Activated CD8-positive, alpha-beta memory T cell treated with anti-CD3 and anti-CD28 coated beads, Interleukin-2, amount 50 U/mL, for 24 hours (primary cell): ENCODE data around the gene OCRL.
"Not testable (repeated sequence)": the region's sequence is repeated elsewhere in the genome, so short reads cannot be mapped to it uniquely, and the experiment has no call there.

Source experiments
- DNase-seq: peaks from one replicate; pipeline ENCODE4 v3.0.0-alpha.2; 2020; ENCODE audit errors: extremely low read depth

OCRL gene

GRCh38 chrX:129534816-129535578 is 5.1 kb upstream of the OCRL start:
- no peak for DNase-seq

- no peak for DNase-seq
Measured at GRCh38 chrX:129540722-129541184, 694 bp downstream of the OCRL start.

- DNase-seq = no peak
Measured at GRCh38 chrX:129544780-129545179, 4.7 kb downstream of the OCRL start.

DNA sequence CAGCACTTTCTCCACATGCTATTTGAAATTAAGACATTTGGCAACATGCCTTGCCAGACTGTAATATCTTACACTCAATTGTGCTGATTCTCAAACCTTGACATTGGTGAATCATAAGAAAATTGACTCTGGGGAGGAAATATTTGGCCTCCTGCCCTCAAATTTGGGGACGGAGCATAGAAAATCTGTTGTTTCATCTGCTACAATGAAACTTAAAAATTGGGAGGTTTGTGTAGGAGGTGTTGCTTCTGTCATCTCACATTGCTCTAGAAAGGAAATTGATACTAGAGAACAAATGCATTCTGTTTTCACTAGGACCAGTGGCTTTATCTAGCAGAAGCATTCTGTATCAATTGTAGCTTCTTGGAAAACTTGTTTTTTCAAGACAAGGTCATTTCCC is 5.3 kb downstream of the OCRL start:
- DNase-seq = no peak

GRCh38 chrX:129549124-129549523 is 9.1 kb downstream of the OCRL start:
- DNase-seq = no peak

GRCh38 chrX:129553619-129554288 is 13.7 kb downstream of the OCRL start:
- DNase-seq = no peak

- DNase-seq = not testable (repeated sequence)
Measured at GRCh38 chrX:129554816-129555215, 14.8 kb downstream of the OCRL start.

- DNase-seq = no peak
Measured at GRCh38 chrX:129556806-129557315, 16.8 kb downstream of the OCRL start.

GRCh38 chrX:129557844-129558480 is 17.9 kb downstream of the OCRL start:
- DNase-seq = no peak

DNA sequence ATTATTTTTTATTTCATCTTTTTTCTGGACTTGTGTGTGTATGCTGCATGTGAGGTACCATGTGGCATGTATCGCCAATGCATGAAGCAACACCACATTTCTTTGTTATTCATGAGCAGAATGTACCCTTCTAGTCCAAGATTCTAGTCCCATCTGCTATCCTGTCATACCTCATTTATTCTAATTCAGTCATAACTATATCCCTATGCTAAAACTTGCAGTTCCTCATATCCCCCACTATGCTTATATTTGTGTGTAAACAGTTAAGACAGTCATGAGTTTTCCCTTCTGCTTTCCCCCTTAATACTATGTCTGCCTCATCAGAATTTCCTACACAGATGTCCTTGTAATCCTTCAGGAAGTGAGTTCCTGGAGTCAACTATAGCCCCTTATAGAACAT is 19.7 kb downstream of the OCRL start:
- DNase-seq = no peak

DNA sequence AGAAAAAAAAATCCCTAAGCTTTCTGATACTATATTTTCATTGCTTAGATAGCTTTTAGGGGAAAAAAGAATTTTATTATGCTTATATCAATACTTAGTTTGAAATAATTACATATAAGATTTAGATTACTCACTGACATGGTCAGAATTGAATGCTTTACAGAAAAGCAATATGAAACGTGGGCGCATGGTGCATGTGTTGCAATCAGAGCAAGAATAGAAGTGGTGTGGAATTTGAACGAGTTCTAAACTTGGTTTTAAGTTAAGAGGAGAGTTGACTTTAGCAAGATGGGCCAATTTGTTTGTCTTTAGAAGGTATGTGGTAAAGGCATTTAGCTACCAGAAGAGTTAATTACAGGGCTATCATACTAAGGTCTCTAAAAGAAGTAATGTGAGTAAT is 21.4 kb downstream of the OCRL start:
- DNase-seq = no peak

GRCh38 chrX:129564345-129564744 is 24.3 kb downstream of the OCRL start:
- DNase-seq = not testable (repeated sequence)

DNA sequence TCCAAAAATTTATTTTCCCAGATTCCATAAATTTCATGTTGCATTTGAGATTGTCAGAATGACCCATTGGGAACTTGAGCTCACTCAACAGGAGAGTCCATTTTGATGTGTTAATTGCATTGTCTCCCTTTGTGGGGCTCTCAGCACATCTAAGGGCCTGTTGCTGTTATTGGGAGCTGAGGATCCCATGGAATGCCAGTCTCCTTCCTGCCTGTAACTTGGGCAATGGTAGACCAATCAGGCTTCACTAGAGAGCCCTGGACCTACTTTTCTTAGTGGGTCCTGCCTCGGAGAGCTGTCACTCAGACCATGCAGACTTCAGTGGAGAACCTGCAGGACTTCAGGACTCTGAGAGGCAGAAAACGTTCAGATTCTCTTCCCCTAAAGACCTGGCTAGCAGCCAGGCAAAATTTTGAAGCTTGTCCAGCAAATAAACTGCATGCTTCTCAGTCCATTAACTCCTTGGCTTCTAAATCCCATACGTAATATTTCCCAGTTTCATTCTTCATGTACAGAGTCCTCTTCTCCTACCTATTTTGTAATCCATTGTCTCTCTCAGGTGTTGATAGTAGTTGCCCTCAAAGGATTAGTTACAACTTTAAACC is 25.1 kb downstream of the OCRL start:
- DNase-seq = no peak

DNA sequence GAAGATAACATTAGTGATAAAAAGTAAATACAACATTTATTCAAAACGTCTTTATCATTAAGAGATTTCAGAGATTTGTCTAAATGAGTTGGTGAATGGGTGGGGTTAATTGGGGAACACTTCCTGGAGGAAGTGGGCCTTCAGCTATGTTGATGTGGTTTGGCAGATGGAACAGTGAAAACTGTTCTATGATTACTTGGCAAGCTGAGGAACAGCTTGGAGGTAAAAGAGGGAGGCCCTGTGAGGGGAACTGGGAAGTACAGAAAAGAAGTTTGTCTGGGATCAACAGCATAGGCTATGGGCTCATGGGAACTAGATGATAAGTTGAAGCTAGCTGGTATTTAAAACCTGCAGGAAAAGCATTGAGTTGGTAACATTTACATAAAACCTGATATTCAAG is 26.0 kb downstream of the OCRL start:
- DNase-seq = no peak

DNA sequence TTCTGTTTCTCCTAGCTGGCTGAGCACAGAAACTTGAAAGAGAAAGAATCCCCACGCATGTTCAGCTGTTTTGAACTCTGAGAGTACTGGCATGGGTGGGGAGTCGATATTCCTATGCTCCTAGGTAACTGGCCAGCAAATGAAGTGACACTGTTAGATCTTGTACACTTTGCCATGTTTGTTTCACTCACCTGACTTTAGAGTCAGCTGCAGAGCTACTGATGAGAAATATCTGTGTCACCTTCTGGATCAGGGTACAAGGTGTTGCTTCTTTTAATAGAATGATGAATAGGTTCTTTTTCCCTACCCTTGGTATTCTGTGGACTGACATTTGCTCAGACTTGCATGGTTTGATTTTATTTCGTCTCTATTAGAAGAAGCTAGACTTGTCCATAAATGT is 28.3 kb downstream of the OCRL start:
- DNase-seq = no peak

GRCh38 chrX:129572422-129572821 is 32.4 kb downstream of the OCRL start:
- DNase-seq = no peak

DNA sequence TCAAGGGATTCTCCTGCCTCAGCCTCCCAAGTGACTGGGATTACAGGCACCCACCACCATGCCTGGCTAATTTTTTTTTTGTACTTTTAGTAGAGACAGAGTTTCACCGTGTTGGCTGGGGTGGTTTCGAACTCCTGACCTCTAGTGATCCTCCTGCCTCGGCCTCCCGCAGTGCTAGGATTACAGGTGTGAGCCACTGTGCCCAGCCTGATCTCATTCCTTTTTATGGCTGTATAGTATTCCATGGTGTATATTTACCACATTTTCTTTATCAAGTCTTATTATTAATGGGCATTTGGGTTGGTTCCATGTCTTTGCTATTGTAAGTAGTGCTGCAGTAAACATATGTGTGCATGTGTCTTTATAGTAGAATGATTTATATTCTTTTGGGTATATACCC is 33.6 kb downstream of the OCRL start:
- not testable (repeated sequence) for DNase-seq

GRCh38 chrX:129574214-129574613 is 34.2 kb downstream of the OCRL start:
- DNase-seq = no peak

DNA sequence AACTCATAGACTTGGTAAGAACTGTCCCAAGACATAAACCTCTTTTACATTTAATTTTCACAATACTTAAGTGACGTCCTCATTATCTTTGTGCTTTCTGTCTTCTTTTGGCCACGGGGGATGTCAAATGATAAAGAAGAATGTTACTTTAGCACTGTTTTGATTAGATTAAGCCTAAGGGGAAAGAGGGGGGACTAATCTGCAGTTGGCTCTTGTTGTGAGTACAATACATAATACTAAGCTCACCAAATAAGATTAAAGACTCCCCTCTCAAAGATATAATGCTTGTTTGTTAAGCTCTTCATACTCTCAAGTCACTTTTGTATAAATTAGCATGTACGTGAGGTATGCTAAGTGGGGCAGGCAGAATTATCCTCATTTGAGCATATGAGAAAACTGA is 36.5 kb downstream of the OCRL start:
- DNase-seq = no peak

GRCh38 chrX:129577473-129577872 is 37.4 kb downstream of the OCRL start:
- no peak for DNase-seq

GRCh38 chrX:129577877-129578276 is 37.8 kb downstream of the OCRL start:
- DNase-seq = no peak

DNA sequence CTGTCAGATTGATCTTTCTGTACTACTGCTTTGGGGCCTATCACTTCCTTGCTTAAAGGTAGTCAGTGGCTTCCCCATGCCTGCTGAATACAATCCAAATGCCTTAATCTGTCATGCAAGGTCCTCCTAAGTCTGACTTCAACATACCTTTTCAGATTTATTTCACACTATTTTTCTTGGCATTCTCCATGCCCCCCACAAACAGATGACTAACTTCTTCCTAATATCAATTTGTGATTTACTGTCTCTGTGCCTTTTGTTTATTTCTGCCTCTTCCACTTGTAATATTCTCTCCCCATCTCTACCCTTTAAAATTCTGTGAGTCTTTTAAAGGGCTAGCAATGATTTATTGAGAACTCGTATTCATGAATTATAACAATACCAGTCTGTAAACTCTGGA is 41.8 kb downstream of the OCRL start:
- no peak for DNase-seq
